Kidney epithelial cell (primary cell): ENCODE results near the gene PDK4. TPM values are rescaled to one million over a fixed set of nuclear protein-coding genes. Genes with fewer than 3 reads are reported as not detected.
A peak's percentile ranks its signal among the peaks of the same experiment; 100 is the strongest.
"Not testable (repeated sequence)": the region's sequence is repeated elsewhere in the genome, so short reads cannot be mapped to it uniquely, and the experiment has no call there.

Source experiments
- DNase-seq: peaks from one replicate; pipeline ENCODE4 v3.0.0-alpha.2; 2010; ENCODE audit warnings: low read depth
- H3K27me3 ChIP-seq: 2 replicates; pipeline ENCODE4 v1.6.0; 2011; ENCODE audit warnings: low read length; ENCODE audit not compliant: control insufficient read depth, insufficient read depth
- H3K36me3 ChIP-seq: 2 replicates; pipeline ENCODE4 v1.5.1; 2011; ENCODE audit warnings: low read length; ENCODE audit not compliant: control insufficient read depth, insufficient read depth
- H3K4me3 ChIP-seq: 2 replicates; pipeline ENCODE4 v1.5.1; 2011; ENCODE audit warnings: low read depth, mild to moderate bottlenecking, control low read depth, low read length
- CTCF ChIP-seq: IDR thresholded peaks from 2 replicates; pipeline ENCODE4 v1.5.1; 2011; ENCODE audit warnings: mild to moderate bottlenecking, moderate library complexity, low read length, control low read depth, inconsistent platforms; ENCODE audit not compliant: insufficient read depth, poor library complexity, severe bottlenecking
- total RNA-seq: library from RNA; depleted of rRNA; stranded (reverse); fragments of >200 nt; gene quantifications from 2 replicates; pipeline ENCODE4 v1.2.3, GENCODE V29; 2015

Gene PDK4
- total RNA-seq, 1 donor from 2014 or later, result 0.42 TPM

GRCh38 chr7:95608359-95609173 lies 12.2 kb upstream of the PDK4 start:
- peak; percentile 91 for DNase-seq
- H3K4me3 ChIP-seq, result no peak overlapping the region
- H3K27me3 ChIP-seq, result no peaks in the 10 kb centered on the region
- no peaks in the 10 kb centered on the region for H3K36me3 ChIP-seq
- TF ChIP-seq CTCF, result no peak

- H3K36me3 ChIP-seq, result no peaks in the 10 kb centered on the region
- H3K4me3 ChIP-seq, result no peak overlapping the region
- no peaks in the 10 kb centered on the region for H3K27me3 ChIP-seq
- no peak for TF ChIP-seq CTCF
- DNase-seq, result no peak
These were observed 11.2 kb upstream of the PDK4 start for GRCh38 chr7:95607561-95607960.

- TF ChIP-seq CTCF, result no peak
- no peak for DNase-seq
- Histone ChIP-seq H3K27me3 (no peaks in the 10 kb centered on the region), H3K36me3 (no peaks in the 10 kb centered on the region), H3K4me3 (no peak overlapping the region)
These were observed 9.0 kb upstream of the PDK4 start for GRCh38 chr7:95605275-95605674.

- H3K4me3 ChIP-seq, H3K27me3 ChIP-seq, DNase-seq, H3K36me3 ChIP-seq: not testable (repeated sequence)
These were observed 8.5 kb upstream of the PDK4 start for GRCh38 chr7:95604811-95605210.

- H3K27me3 ChIP-seq, DNase-seq, H3K36me3 ChIP-seq, H3K4me3 ChIP-seq: not testable (repeated sequence)
These were observed 8.1 kb upstream of the PDK4 start for GRCh38 chr7:95604397-95604796.

- no peak overlapping the region for H3K4me3 ChIP-seq
- DNase-seq, result no peak
These were observed 6.1 kb upstream of the PDK4 start for GRCh38 chr7:95602421-95602820.

More at GRCh38 chr7:95602421-95602820, 6.1 kb upstream of the PDK4 start:
- TF ChIP-seq CTCF, result no peak
- H3K27me3 ChIP-seq, result no peaks in the 10 kb centered on the region
- no peaks in the 10 kb centered on the region for H3K36me3 ChIP-seq
